CD4-positive, alpha-beta T cell treated with Interleukin-4 for 4 hours (primary cell): ENCODE data around the gene TMEM94.
"Not testable (repeated sequence)": the region's sequence is repeated elsewhere in the genome, so short reads cannot be mapped to it uniquely, and the experiment has no call there.

Experiments
- DNase-seq: peaks from one replicate; pipeline ENCODE4 v3.0.0-alpha.2; 2020

The TMEM94 gene

GRCh38 chr17:75447951-75448856, 8.2 kb upstream of the TMEM94 start:
- DNase-seq: no peak

DNA sequence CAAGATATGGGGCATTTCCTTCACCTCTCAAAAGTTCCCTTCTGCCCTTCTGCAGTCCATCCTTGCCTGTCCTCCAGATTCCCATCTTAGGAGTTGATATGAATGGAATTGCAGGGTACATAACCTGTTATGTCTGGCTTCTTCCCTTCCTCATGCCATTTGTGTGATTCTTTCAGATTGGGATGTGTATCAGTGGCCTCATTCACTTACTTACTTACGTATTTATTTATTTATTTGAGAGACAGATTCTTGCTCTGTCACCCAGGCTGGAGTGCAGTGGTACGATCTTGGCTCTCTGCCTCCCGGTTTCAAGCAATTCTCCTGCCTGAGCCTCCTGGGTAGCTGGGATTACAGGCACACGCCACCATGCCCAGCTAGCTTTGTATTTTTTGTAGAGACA, 6.2 kb upstream of the TMEM94 start:
- no peak for DNase-seq

GRCh38 chr17:75454193-75454592, 2.2 kb upstream of the TMEM94 start:
- no peak for DNase-seq

GRCh38 chr17:75454672-75455071, 1.8 kb upstream of the TMEM94 start:
- not testable (repeated sequence) for DNase-seq

DNA sequence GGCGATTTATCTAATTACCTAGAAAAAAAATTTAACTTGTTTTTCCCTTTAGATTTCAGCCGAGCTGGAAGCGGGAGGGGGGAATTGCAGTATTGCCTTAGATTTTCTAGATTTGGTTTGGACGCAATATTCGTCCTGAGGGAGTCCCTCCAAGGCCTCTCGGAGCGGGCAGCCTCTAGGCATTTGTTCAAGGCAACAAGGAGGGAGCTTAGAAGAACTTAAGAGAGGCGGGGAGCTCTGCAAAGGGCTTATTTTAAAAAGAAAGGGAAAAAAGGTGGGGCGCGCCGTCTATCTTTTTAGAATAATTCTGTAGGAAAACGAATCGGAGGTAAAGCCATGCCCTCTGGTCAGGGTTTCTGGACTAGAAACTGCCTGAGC, 407 bp upstream of the TMEM94 start:
- DNase-seq: no peak

DNA sequence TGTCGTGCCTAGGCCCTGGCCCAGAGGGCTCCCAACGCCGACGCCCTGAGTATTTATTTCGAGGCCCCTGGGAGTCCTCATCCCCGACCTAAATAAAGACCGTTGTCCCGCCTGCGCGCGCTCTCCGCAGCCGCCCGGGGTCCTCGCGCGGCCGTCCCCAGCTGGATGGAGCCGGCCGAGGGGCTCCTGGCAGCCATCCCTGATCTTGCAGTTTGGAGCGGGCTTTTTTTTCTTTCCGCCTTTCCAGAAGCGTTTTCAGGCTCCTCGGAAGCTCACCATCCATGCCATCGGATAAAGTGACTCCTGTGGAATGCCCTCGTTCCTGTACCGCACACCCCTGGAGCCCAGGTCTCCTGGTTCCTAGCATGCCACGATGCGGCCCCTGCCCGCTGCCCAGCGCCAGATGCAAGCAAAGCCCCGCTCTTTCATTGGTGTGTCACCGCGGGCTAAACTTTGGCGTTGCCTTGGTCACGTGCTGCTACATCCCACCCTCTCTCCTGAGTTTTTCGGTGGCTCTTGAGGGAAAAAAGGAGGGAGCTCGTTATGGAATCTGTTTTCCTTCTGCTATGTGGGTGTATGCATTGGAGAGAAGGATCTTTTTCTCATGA, 716 bp downstream of the TMEM94 start:
- DNase-seq: no peak

DNA sequence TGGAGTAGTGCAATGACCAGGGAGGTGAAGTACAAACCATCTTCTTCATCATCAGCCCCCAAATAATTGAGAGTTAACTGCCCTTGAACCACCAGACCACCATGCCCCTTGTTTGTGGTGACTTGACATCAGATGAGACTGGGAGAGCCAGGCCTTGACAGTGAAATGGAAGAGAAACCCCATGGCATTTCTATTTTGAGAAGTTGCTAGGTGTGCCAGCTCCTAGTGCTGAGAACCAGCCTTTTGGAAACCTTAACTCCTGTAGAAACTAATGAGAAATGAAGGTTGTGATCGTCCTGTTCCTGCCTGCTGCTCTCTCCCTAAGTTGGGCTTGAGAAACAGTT, 2.8 kb downstream of the TMEM94 start:
- no peak for DNase-seq

DNA sequence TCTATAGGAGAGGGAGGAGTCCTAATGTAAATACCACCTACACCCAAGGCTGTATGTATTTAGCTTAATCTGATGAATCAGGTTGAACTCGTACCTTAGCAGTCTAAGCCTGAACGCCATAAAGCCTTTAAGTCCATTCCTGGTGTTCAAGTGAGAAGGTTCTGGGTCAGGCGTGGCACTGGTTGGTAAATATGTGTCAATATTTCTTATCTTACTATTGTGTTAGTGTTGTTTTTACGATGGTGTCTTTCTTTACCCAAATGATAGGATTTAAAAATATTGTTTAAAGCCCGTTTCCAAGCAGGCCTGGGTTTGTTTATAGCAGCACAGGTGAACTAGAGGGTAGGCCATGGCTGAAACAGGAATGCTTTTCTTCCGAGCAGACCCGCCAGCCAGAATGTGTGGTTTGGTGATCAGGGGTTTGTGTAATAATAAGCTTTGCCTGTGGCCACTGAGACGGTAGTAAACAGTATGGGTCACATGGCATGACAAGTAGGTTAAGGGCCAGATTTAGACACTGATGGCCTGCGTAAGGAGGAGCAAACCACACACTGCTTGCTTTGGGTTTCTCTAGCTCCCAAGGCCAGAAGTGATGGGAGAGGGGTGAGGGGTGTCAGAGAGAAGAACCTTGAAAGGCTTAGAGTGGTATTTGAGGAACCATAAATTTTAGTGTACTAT, 3.3 kb downstream of the TMEM94 start:
- DNase-seq: no peak

DNA sequence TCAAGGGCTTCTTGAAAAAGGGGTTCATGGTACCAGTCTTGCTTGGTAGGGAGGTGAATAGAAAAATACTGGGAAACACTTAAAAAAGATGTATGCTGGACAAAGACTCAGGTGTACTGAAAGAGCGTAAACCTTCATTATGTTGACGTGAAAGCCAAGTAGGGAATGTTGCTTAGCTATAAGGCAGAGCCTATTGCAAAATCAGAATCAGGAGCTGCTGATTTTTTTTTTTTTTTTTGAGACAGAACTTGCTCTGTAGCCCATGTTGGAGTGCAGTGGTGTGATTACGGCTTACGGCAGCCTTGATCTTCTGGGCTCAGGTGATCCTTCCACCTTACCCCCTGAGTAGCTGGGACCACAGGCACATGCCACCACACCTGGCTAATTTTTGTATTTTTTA, 3.9 kb downstream of the TMEM94 start:
- no peak for DNase-seq

- no peak for DNase-seq
Measured at GRCh38 chr17:75463603-75464002, 7.2 kb downstream of the TMEM94 start.

DNA sequence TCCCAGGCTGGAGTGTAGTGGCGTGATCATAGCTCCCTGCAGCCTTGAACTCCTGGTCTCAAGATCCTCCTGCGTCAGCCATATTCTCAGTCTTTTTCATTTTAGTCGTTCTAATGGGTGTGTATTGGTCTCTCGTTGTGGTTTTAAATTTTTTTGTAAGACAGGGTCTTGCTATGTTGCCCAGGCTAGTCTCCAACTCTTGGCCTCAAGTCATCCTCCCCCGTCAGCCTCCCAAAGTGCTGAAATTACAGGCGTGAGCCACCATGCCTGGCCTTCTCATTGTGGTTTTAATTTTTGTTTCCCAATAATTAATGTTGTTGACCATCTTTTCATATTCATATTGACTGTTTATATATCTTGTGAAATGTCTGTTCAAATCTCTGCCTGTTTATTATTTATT, 8.6 kb downstream of the TMEM94 start:
- DNase-seq: no peak

DNA sequence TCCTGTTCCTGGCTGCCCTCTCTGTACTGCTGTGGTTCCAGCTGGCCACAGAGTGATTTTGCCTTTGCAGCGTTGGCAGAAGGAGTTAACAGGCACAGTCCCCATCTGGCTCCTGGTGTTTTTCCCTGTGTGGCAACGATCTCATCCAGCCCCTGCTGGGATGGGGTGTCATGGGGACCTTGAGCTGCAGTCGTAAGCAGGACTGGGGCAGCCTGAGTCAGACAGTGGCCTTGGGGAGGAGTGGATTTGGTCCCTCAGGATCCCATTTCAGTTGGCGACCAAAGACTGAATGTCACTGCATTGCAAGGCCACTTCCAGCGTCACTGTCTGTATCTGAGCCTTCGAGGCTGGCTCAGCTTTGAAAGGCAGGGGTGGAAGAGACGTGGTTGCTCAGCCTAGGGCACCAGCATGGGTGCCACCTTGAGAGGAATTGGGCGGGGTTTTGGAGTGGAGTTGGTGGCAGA, 11.9 kb downstream of the TMEM94 start:
- no peak for DNase-seq

- DNase-seq: no peak
Measured at GRCh38 chr17:75468779-75469373, 12.4 kb downstream of the TMEM94 start.

GRCh38 chr17:75471207-75471606, 14.8 kb downstream of the TMEM94 start:
- no peak for DNase-seq

DNA sequence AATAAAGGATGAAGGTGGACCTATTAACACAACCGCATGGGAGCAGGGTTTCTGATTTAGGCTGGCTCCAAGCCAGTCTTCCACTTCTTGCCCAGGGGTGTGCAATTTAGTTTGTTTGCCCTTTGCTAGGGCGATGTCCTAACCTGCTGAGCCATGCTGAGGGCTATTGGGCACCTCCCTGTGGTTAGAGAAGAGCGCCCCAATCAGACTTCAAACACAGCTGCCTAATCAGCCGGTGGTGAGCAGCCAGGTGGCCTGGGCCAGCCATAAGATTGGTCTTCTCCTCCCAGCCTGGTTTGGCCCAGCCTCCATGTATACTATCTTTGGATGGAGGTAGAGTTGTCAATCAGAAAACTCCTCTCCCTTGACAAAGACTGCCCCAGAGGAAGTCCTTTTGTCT, 15.7 kb downstream of the TMEM94 start:
- no peak for DNase-seq

GRCh38 chr17:75473246-75473645, 16.8 kb downstream of the TMEM94 start:
- DNase-seq: no peak

GRCh38 chr17:75474736-75475135, 18.3 kb downstream of the TMEM94 start:
- no peak for DNase-seq

- no peak for DNase-seq
Measured at GRCh38 chr17:75475144-75475835, 18.9 kb downstream of the TMEM94 start.

GRCh38 chr17:75475851-75476250, 19.4 kb downstream of the TMEM94 start:
- no peak for DNase-seq

DNA sequence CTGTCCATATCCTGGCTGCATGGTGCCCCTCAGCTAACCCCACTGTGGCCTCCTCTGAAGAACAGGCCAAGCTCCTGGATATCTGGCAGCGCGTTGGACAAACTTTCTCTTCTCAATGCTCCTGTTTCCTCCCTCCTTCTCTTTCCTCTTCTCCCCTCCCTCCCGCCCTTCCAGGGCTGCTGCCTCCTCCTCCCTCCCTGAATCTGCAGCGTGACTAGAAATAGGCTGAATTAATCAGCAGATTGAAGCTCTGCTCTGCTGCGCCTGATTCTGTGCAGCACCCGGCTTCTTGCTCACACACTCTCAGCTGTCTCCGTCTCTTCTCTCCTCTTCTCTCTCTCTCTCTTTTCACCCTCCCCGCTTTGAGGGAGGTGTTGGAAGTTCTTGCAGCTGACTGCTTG, 19.8 kb downstream of the TMEM94 start:
- DNase-seq: no peak

- DNase-seq: no peak
Measured at GRCh38 chr17:75476752-75477489, 20.5 kb downstream of the TMEM94 start.

DNA sequence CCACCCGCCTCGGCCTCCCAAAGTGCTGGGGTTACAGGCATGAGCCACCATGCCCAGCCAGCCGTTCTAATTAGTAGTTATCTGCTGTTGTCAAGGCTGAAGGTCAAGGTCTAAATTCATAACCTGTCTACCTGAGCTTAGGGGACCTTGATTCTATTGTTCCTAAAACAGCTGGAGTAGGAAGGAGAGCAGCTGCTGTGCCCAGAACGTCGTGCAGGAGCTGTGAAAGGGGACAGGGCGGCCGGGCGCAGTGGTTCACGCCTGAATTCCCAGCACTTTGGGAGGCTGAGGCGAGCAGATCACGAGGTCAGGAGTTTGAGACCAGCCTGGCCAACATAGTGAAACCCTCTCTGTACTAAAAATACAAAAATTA, 21.0 kb downstream of the TMEM94 start:
- not testable (repeated sequence) for DNase-seq
